MCF 10A (cell line): Measurements from ENCODE around the gene APLP1. TPM values are rescaled to one million over a fixed set of nuclear protein-coding genes. Genes with fewer than 3 reads are reported as not detected.

Source experiments
- BruUV-seq: library from RNA; stranded (reverse); fragments of 400-500 nt; replicated peaks from 2 replicates; lab custom pipeline; 2021; lab: Mats Ljungman, UMichigan
- CTCF ChIA-PET: fragments of 300-600 bp; sonication (Branson Sonifier 250); formaldehyde crosslinking; extraction: SDS; loops from one replicate; lab custom pipeline; 2021; ENCODE audit warnings: antibody characterized with exemption, inconsistent platforms; lab: Yijun Ruan, JAX
- POLR2A ChIA-PET: fragments of 300-600, 350-650 bp; sonication (Branson Sonifier 250); formaldehyde crosslinking; extraction: SDS; loops from one replicate; lab custom pipeline; 2020; ENCODE audit warnings: antibody characterized with exemption, inconsistent platforms; lab: Yijun Ruan, JAX
- DNase-seq: peaks from one replicate; pipeline ENCODE4 v3.0.0-alpha.2; 2018; ENCODE audit not compliant: unreplicated experiment
- H3K27ac Mint-ChIP-seq: one replicate; pipeline ENCODE4 v1.8.0; 2022; ENCODE audit warnings: mild to moderate bottlenecking, low read depth, mixed read lengths; ENCODE audit not compliant: unreplicated experiment
- H3K27me3 Mint-ChIP-seq: one replicate; pipeline ENCODE4 v1.8.0; 2022; ENCODE audit warnings: mixed read lengths; ENCODE audit not compliant: insufficient read depth, unreplicated experiment
- H3K36me3 Mint-ChIP-seq: one replicate; pipeline ENCODE4 v1.8.0; 2022; ENCODE audit warnings: mild to moderate bottlenecking, moderate library complexity, mixed read lengths; ENCODE audit not compliant: insufficient read depth, unreplicated experiment
- H3K4me1 Mint-ChIP-seq: one replicate; pipeline ENCODE4 v1.8.0; 2022; ENCODE audit warnings: mixed read lengths; ENCODE audit not compliant: insufficient read depth, unreplicated experiment
- H3K4me3 Mint-ChIP-seq: one replicate; pipeline ENCODE4 v1.8.0; 2022; ENCODE audit warnings: mild to moderate bottlenecking, moderate library complexity, mixed read lengths; ENCODE audit not compliant: unreplicated experiment
- H3K9me3 Mint-ChIP-seq: one replicate; pipeline ENCODE4 v1.8.0; 2022; ENCODE audit warnings: mixed read lengths; ENCODE audit not compliant: unreplicated experiment
- CTCF ChIP-seq: fragments of 200-600 bp; IDR thresholded peaks from one replicate; pipeline ENCODE4 v1.8.0; 2022; ENCODE audit warnings: antibody characterized with exemption, mild to moderate bottlenecking; ENCODE audit not compliant: unreplicated experiment
- intact Hi-C: fragments of 100-400 bp; cut with micrococcal nuclease; formaldehyde crosslinking; loops from 2 replicates; pipeline ENCODE4 v1.14.1; 2022
- total RNA-seq: library from RNA; stranded (reverse); gene quantifications from 2 replicates; pipeline ENCODE4 v1.2.3, GENCODE V29; 2022

APLP1 gene
- total RNA-seq, 1 experiment from 2014 or later = 2.4 TPM

DNA sequence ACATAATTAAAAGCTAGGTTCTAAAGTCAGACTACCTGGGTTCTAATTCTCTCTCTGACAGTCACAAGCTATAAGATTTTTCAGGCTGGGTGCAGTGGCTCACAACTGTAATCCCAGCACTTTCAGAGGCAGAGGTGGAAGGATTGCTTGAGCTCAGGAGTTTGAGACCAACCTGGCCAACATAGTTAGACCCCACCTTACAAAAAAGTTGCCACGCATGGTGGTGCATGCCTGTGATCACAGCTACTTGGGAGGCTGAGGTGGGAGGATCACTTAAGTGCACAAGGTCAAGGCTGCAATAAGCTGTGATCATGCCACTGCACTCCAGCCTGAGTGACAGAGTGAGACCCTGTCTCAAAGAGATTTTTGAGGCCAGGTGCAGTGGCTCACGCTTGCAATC, 26.0 kb downstream of the APLP1 start:
- Mint-ChIP-seq H3K4me1 (no peaks in the 10 kb centered on the region), H3K36me3 (peaks cover 58% of the 10 kb centered on the region), H3K27me3 (no peaks in the 10 kb centered on the region), H3K4me3 (no peak overlapping the region), H3K27ac (no peak overlapping the region), H3K9me3 (no peaks in the 10 kb centered on the region)
- BruUV-seq = no TSS peak
- intact Hi-C loops = no loop called here
- CTCF ChIA-PET = interaction anchor here (0.7 to 2.3 kb wide), 3 partner anchors 12 to 134 kb away, joined by 4 to 13 read pairs (median 10); no protein-coding TSS in a partner anchor
- POLR2A ChIA-PET = interaction anchor here (0.7 to 1.1 kb wide), 2 partner anchors 11 to 247 kb away, joined by 3 to 4 read pairs; no protein-coding TSS in a partner anchor
- no peak for TF ChIP-seq CTCF
- DNase-seq = no peak

DNA sequence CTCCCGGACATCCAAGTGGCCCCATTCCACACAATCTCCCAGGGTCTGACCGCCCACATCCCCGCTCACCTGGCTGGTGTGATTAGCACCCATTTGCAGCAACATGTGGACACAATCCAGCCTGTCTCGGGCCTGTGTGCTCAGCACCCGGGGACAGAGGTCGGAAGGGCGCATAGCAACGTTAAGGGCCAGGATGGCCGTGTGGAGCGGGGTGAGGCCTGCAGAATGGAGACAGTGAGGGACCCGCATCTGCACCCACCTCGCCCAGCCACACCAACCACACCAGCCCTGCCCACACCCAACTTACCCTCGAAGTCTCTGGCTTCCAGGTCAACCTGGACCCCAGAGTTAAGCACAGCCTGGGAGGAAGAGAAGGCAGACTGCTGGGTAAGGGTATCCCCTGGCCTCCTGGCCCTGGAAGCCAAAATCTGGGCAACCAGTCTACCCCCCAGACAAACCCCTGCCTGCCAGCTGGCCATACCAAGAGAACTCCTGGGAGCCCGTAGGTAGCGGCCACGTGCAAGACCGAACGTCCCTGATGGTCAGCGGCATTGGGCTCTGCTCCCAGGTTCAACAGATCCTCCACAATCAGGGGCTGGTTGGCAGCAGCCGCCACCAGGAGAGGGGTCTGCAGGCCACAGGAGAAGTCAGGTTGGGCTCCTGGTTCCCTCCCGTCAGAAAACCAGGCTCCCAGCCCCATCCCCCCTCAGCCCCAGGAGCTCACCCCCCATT, 27.7 kb downstream of the APLP1 start:
- no peak for DNase-seq
- no peaks in the 10 kb centered on the region for H3K4me1 Mint-ChIP-seq
- no TSS peak for BruUV-seq
- TF ChIP-seq CTCF = no peak
- POLR2A ChIA-PET = interaction anchor here (0.6 kb wide), 1 partner anchor 340 kb away, joined by 3 read pairs; no protein-coding TSS in a partner anchor
- no peak overlapping the region for H3K4me3 Mint-ChIP-seq
- no peaks in the 10 kb centered on the region for H3K27me3 Mint-ChIP-seq
- peaks cover 42% of the 10 kb centered on the region for H3K36me3 Mint-ChIP-seq
- intact Hi-C loops = no loop called here
- CTCF ChIA-PET = interaction anchor here (2.3 kb wide), 1 partner anchor 13 kb away, joined by 10 read pairs; no protein-coding TSS in a partner anchor
- no peak overlapping the region for H3K27ac Mint-ChIP-seq
- no peaks in the 10 kb centered on the region for H3K9me3 Mint-ChIP-seq

DNA sequence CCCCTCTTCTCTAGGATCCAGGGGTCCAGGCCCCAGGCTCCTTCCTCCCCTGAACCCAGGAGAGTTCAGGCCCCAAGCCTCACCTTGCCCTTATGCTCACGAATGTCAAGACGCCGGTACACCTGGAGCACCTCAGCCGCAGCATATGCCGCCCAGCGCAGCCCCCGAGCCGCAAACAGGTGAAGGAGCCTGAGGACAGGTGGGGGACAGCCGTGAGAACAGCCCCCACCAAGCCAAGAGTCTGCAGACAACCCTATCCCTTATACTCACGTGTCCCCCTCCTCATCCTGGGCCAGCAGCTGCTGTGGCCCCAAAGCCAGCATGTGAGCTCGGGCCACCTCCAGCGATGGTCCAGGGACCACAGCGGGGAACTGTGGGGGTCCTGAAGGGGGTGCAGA, 28.3 kb downstream of the APLP1 start:
- POLR2A ChIA-PET = interaction anchor here (0.6 kb wide), 1 partner anchor 339 kb away, joined by 3 read pairs; no protein-coding TSS in a partner anchor
- H3K27me3 Mint-ChIP-seq = no peaks in the 10 kb centered on the region
- TF ChIP-seq CTCF = no peak

GRCh38 chr19:35897706-35898451, 29.5 kb downstream of the APLP1 start:
- BruUV-seq = no TSS peak
- TF ChIP-seq CTCF = no peak
- ChIA-PET CTCF (interaction anchor here (0.7 to 2.1 kb wide), 4 partner anchors 15 to 33 kb away, joined by 3 to 15 read pairs (median 3); no protein-coding TSS in a partner anchor), POLR2A (interaction anchor here (0.6 to 1.3 kb wide), 5 partner anchors 10 to 150 kb away, joined by 3 to 5 read pairs (median 3); partner anchors contain the start of gene LIN37)
- Mint-ChIP-seq H3K27me3 (no peaks in the 10 kb centered on the region), H3K36me3 (peaks cover 31% of the 10 kb centered on the region), H3K9me3 (no peaks in the 10 kb centered on the region), H3K4me1 (peaks cover 8% of the 10 kb centered on the region), H3K27ac (peak overlapping the region; percentile 90), H3K4me3 (peak overlapping the region; percentile 90)
- intact Hi-C loops = no loop called here
- DNase-seq = no peak

More for the DNA sequence above, 28.3 kb downstream of the APLP1 start:
- BruUV-seq = no TSS peak
- Mint-ChIP-seq H3K27ac (no peak overlapping the region), H3K9me3 (no peaks in the 10 kb centered on the region), H3K36me3 (peaks cover 40% of the 10 kb centered on the region), H3K4me3 (no peak overlapping the region), H3K4me1 (no peaks in the 10 kb centered on the region)
- CTCF ChIA-PET = interaction anchor here (1.1 to 2.3 kb wide), 2 partner anchors 14 to 16 kb away, joined by 3 to 10 read pairs; no protein-coding TSS in a partner anchor
- intact Hi-C loops = no loop called here
- no peak for DNase-seq
